Hematopoietic multipotent progenitor cell treated with erythropoietin and hydrocortisone succinate and interleukin-3 and kit ligand, for 17 days (in vitro differentiated cells): ENCODE data around the gene PDE6B.
"Not testable (repeated sequence)": the region's sequence is repeated elsewhere in the genome, so short reads cannot be mapped to it uniquely, and the experiment has no call there.

Source experiments
- DNase-seq: peaks from one replicate; pipeline ENCODE4 v3.0.0-alpha.2; 2015; ENCODE audit warnings: low spot score

The PDE6B gene

DNA sequence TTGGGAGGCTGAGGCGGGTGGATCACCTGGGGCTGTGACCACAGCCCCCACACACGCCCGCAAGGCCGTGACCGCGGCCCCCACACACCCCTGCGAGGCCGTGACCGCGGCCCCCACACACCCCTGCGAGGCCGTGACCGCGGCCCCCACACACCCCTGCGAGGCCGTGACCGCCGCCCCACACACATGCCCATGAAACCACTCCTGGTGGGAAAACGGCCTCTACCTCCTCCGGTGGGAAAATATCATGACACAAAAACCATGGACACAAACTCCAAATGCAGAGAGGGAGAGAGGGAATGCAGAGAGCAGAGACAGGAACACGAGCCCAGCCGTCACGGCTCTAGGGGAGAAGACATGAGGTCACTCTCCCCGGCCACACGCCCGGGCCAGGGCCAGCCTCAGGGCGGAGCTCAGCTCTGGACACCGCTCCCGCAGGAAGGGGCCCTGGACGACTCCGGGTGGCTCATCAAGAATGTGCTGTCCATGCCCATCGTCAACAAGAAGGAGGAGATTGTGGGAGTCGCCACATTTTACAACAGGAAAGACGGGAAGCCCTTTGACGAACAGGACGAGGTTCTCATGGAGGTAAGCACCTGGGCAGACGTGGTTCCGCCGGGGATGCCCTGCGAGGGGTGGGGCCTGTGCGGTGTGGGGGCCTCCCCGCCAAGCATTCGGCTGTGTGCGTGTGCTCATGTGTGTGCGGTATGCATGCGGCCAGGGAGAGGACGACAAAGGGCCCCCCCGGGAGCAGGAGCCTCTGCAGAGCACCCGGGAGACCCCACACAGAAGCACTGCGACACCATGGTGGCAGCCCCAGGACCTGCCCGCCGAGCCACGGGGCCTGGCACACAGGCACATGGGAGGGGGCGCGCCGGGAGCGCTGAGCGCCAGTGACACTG is 31.3 kb downstream of the PDE6B start:
- no peak for DNase-seq

DNA sequence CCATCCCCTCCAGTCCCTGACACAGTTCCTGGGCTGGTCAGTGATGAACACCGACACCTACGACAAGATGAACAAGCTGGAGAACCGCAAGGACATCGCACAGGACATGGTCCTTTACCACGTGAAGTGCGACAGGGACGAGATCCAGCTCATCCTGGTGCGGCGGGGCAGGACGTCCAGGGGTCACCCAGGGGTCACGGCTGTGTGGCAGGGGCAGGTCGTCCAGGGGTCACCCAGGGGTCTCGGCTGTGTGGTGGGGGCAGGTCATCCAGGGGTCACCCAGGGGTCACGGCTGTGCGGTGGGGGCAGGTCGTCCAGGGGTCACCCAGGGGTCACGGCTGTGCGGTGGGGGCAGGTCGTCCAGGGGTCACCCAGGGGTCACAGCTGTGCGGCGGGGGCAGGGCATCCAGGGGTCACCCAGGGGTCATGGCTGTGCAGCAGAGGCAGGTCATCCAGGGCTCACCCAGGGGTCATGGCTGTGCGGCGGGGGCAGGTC is 32.0 kb downstream of the PDE6B start:
- DNase-seq: no peak

DNA sequence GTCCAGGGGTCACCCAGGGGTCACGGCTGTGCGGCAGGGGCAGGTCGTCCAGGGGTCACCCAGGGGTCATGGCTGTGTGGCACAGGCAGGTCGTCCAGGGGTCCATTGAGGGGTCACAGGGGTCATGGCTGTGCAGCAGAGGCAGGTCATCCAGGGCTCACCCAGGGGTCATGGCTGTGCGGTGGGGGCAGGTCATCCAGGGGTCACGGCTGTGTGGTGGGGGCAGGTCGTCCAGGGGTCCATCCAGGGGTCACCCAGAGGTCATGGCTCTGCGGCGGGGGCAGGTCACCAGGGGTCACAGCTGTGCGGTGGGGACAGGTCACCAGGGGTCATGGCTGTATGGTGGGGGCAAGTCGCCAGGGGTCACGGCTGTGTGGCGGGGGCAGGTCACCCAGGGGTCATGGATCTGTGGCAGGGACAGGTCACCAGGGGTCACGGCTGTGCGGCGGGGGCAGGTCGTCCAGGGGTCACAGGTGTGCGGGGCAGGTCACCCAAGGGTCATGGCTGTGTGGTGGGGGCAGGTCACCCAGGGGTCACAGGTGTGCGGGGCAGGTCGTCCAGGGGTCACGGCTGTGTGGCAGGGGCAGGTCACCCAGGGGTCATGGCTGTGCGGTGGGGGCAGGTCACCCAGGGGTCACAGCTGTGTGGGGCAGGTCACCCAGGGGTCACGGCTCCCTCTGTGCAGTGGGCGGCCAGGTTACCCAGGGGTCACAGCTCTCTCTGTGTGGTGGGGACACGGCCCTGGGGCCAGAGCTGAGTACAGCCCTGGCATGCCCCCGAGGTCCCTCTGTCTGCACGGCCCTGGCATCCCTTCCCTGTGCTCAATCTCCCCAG is 32.7 kb downstream of the PDE6B start:
- DNase-seq: no peak

DNA sequence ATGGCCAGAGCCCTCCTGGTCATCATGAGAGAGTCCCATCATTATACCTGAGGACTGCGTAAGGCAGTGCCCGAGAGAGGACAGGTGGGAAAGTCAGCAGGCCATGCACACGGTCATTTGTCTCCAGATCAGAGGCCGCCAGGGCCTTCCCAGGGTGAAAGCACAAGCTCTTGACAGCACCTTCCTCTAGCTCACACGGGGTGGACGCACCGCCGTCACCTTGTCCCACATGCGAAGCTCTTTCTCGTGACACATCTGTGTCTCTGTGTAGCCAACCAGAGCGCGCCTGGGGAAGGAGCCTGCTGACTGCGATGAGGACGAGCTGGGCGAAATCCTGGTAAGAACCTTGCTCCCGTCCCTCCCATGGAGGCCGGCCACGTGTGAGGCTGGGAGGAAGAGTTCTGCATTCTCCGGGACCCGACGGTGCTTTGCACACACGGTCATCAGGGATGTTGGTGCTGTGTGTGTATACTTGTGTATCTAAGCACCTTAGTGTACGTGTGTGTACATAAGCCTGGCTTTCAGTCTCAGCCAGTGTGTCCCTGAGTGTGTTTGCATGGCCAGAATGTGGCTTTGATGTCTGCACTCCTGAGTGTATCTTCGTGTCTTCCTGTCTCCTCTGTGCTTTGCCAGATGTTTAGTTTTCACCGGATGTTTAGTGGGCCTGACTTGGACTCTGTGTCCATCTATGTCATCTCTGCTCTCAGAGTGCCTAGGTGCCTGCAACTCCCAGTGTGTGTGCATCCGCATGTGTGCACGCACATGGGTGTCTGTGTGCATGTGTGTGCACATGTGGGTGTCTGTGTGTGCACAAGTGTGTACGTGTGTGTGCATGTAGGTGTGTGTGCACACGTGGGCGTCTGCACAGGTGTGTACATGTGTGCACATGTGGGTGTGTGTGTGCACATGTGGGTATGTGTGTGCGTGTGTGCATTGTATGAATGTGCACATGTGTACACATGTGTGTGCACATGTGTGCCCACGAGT is 33.6 kb downstream of the PDE6B start:
- no peak for DNase-seq

DNA sequence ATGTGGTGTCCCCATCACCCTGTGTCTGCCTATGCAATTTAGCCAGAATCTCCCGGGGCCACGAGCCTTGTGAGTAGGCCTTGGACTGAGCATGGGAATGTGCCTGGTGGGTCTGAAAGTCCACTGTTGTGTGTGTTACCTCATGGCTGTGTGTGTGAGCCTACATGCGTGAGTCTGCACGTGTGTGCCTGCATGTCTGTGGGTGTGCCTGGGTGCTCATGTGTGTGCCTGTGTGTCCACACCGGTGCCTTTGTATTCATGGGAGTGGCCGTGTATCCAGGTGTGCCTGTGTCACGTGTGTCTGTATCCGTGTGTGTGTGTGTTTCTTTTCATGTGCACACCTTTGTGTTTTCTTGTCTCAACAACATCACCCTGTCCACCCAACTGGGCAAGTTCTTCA is 34.5 kb downstream of the PDE6B start:
- DNase-seq: no peak

DNA sequence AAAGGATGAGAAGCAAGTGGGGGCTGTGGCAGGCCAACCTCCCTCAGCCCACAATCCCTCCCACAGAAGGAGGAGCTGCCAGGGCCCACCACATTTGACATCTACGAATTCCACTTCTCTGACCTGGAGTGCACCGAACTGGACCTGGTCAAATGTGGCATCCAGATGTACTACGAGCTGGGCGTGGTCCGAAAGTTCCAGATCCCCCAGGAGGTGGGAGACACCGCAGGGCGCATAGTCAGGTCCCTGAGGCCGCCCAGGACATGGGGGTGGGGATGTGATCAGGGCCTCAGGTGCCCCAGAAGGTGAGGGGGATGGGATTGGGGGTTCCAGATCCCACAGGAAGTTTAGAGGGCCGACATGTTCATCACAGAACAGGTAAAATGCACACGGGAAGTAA is 35.0 kb downstream of the PDE6B start:
- no peak for DNase-seq

DNA sequence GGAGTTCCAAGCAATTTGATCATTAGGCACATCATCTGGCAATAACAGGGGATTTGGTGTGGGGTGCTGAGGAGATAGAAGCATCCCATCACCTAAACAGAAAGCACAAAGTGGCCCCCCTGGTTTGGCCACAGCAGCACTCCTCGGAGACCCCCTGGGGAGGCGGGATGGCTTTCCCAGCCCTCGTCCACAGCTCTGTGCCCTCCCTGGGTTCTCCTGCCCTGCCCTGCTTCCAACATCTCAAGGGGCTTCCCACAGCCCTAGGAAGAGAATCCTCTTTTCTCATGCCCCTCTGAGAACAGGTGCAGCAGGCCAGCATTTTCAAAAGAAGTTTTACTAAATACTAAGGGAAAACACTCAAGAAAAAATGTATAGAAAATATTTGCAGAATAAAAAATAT is 35.9 kb downstream of the PDE6B start:
- no peak for DNase-seq

DNA sequence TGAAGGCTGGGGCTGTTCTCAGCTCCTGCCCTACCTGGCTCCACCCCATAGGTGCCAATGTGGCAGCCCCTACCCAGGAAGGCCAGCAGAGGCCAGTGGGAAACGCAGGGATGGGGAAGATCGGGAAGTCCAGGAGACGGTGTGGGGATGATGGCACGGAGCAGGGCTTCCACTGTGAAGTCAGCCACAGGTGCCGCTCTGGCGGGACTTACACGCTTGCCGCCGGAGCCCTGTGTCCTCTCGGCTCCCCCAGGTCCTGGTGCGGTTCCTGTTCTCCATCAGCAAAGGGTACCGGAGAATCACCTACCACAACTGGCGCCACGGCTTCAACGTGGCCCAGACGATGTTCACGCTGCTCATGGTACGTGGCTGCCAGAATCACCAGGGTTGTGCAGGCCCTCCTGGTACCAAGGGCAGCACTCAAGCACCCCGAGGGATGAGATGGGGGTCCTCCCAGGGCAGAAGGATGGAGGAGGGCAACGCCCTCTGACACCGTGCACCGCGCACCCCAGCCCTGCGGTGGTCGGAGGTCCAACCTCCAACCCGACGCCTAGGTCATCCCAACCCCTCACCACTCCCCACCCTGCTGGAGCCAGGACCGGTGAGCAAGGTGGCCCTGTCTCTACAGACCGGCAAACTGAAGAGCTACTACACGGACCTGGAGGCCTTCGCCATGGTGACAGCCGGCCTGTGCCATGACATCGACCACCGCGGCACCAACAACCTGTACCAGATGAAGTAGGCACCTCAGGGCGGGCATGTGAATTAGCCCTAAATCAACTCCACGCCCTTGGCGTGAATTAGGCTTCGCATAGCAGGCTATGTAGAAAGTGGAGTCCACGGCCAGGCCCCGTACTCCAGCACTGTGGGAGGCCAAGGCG is 36.7 kb downstream of the PDE6B start:
- no peak for DNase-seq

DNA sequence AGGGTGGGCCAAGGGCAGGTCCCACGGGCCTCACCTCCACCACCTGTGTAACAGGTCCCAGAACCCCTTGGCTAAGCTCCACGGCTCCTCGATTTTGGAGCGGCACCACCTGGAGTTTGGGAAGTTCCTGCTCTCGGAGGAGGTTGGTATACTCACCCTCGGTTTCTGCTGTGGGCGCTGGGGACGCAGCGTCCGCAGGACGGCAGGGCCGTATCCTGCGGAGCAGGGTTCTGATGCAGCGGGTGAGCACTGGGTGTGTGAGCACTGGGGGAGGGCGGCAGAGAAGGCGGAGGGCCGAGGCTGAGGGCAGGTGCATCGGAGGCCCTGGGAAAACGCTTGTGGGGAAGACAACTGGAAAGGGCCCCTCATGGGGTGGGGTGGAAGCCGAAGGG is 37.7 kb downstream of the PDE6B start:
- DNase-seq: no peak

DNA sequence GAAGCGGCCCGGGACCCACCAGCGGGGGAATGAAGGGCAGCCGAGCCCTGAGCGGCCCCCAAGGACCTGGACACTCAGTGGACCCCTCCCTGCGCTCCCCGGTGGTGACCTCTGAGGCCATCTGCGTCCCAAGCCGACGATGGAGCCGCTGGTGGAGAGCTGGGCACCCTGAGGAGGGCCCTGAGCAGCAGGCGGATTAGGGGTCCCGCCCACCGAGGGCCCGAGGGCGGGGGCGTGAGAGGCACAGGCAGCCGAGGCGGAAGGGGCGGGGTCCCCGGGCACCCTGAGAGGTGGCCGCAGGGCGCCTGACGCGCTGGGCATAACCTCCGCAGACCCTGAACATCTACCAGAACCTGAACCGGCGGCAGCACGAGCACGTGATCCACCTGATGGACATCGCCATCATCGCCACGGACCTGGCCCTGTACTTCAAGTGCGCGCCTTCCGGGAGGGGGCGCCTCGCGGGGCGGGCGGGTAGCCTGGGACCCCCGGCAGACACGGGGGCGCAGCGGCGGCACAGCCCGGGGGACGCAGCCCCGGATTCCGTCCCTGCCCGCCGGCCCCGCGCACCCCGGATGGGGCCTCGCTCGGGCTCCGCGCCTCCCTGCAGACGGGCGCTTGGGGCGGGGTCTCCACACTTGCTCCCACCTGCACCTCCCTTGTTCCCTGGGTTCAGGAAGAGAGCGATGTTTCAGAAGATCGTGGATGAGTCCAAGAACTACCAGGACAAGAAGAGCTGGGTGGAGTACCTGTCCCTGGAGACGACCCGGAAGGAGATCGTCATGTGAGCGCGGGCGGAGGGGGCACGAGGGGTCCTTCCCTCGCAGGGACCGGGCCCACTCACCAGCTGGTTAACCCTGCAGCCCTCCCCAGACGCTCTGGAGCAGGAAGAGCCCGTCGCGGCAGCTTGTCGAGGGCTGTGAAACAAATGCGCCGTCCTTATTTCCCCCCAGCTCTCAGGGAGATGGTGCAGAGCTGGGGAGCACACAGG is 38.4 kb downstream of the PDE6B start:
- DNase-seq: no peak

DNA sequence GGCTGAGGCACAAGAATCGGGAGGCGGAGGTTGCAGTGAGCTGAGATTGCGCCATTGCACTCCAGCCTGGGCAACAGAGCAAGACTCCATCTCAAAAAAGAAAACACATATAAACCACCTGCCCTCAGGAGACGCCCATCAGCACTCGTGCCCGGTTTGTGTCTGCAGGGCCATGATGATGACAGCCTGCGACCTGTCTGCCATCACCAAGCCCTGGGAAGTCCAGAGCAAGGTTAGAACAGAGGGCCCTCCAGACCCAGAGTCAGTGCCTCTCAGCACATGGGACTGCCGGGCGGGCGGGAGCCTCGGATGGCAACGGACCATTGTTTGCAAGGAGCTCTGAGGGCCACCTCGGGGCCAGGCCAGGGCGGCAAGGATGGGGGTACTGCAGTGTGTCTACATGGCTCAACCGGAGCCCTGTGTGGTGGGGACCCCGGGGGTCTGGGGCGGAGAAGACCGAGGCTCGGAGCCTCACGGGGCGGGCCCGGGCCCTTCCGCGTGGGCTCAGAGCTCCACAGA is 39.4 kb downstream of the PDE6B start:
- DNase-seq: no peak

DNA sequence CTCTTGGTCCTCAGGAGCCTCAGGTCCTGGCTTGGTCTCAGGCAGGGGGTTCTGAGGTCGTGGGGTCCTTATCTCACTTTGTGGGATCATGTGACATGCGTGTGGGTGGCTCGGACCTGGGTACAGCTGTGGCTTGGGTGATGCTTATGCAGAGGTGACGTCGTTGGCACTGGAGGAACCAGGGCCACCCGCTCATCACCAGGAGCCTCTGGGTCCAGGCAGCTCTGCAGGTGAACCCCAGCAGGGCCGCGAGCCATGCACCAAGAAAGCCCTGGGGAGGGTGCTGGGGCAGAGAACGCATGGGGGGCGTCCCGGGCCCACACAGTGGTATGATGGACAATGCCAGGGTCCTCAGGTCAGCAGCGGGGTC is 40.0 kb downstream of the PDE6B start:
- no peak for DNase-seq

DNA sequence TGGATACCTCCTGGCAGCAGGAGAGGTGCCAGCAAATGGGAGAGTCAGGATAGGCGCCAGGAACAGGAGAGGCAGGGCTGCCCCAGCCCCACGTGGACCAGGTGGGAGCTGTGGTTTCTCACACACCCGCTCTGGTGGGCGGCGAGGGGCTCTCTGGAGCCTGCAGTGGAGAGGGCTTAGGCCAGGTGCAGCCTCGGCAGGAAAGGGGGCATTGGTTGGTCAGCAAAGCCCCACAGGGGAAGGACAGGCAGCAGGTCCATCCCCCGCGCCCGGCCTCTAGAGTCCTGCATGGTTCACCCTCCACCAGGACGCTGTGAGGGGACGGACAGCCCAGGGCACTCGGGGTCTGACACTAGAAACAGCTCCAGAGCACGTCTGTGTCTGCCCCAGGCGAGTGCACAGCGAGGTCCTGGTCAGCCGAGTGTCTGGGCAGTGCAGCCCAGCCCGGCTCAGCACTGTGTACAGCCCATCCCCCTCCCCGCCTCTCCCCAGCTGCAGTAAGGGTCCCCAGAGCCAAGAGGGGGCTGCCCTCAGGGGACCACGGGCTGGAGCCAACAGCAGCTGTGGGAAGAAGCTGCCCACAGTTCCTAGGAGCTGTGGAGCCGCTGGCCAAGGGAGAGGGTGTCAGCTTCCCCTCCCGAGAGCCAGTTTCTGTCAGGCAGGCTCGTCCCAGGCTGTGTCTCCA is 40.5 kb downstream of the PDE6B start:
- DNase-seq: no peak

DNA sequence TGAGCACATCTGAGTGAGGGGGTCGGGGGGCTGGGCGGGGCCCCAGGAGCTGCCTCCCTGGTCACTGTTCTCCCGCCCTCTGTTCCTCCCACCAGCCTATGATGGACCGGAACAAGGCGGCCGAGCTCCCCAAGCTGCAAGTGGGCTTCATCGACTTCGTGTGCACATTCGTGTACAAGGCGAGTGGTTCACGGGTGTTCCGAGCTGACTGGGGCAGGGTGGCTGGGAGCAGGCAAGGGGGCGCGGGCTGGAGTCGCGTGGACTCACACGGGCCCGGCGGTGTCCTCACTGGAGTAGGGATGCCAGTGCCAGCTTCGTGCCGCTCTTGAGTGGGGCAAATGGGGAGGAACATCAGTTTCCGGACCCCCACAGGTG is 41.0 kb downstream of the PDE6B start:
- DNase-seq: no peak

DNA sequence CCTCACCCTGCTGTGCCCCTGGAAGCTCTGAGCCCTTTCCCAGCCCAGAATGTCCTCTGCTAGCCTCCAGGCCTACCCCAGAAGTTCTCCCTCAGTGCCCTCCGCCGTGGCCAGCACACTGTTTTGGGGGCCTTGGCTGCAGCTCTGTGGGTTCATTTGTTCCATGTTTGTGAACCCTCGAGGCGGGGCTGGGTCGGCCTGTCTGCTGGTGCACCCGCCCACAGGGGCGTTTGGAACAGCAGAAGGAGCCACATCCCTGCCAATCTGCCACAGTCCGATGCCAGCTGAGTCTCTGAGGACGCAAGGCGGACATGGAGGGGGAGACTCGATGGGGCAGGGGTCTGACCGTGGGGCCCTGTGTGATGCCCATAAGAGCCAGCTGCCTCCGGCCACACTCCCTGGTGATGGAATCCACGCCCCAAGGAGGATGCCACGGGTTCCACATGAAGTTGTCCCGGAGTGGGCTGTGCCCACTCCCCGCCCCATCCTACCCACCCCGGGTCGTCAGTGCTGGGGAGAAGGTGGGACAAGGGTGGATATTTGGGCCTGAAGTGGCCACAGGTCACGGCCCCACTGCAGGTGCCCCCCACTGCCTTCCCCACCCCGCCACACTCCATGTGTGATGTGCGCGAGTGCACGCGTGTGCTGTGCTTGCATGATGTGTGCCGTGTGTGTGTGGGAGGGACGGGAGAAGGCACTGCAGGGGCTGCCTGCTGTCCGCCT is 41.6 kb downstream of the PDE6B start:
- DNase-seq: no peak

DNA sequence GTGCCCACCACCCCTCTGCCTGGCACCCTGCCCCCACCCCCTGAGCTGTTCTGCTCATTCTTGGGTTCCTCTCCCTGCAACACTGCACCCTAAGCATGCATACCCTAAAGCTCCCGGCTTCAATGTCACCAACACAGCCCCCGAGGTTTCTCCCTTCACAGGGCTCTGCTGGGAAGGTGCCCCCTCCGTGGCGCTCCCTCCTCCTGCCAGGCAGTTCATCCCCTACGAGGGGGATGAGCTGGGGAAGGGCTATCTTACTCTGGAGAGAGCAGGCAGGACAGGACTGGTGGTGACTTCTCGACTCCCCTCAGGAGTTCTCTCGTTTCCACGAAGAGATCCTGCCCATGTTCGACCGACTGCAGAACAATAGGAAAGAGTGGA is 42.2 kb downstream of the PDE6B start:
- no peak for DNase-seq

DNA sequence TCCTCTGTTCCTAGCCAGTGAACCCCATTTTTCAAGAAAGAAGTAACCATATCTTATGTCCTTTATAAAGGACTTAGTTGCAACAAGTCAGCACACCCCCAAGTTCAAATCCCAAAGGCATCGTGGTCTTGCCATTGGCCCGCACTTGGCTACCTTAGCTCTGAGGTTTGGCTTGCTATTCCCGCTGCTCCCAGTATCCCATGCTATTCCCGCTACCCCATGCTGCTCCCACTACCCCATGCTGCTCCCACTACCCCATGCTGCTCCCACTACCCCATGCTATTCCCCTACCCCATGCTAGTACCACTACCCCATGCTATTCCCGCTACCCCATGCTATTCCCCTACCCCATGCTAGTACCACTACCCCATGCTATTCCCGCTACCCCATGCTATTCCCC is 42.8 kb downstream of the PDE6B start:
- DNase-seq: not testable (repeated sequence)
